DOHH2 (cell line): ENCODE measurements around the gene HCN2.

ENCODE experiments used
- EZH2phosphoT487 ChIP-seq: fragments of 200-600 bp; sonication (generic); IDR thresholded peaks from 2 replicates; pipeline ENCODE4 v1.6.1; 2017; ENCODE audit warnings: borderline replicate concordance, mild to moderate bottlenecking, antibody characterized with exemption, low read length, moderate library complexity, mixed read lengths
- TF ChIP-seq, protein P1 (sequence below): fragments of 200-600 bp; sonication (generic); IDR thresholded peaks from one replicate; pipeline ENCODE4 v1.5.1; 2014; ENCODE audit warnings: antibody characterized with exemption, mild to moderate bottlenecking, low read depth, low read length; ENCODE audit not compliant: poor library complexity, severe bottlenecking

DNA sequence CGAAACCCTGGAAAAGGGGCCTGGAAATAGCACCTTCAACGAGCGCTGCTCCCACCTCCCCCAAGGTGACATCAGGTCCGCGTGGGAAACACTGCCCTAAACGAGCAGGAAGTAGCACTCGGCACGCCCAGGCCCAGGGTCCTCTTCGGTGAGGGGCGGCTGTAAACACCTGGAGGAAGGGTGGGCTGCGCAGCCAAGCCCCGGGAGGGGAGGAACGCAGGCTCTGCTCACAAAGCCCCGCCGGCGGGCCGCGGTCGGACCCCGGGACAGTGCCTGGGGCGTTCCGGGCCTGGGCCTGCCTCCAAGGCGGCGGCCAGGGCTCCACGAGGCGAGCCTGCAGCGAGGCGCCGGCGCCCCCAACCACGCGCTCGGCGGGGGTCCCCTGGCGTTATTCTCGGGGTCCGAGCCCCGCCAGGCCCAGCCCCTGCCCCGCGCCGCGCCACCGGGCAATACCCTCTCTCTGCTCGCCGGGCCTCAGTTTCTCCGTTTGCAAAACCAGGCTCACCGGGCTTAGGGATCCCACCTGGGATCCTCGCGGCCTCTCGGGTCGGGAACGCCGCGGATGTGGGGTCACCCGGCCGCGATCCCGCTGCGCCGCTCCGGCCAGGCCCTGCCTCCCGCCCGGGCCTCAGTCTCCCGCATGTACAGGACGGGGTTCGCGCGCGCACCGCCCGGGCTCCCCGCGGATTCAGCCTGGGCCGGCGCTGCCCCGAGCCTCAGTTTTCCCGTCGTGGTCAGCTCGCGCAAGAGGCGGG lies 72.7 kb downstream of the HCN2 start:
- TF ChIP-seq, protein P1, sequence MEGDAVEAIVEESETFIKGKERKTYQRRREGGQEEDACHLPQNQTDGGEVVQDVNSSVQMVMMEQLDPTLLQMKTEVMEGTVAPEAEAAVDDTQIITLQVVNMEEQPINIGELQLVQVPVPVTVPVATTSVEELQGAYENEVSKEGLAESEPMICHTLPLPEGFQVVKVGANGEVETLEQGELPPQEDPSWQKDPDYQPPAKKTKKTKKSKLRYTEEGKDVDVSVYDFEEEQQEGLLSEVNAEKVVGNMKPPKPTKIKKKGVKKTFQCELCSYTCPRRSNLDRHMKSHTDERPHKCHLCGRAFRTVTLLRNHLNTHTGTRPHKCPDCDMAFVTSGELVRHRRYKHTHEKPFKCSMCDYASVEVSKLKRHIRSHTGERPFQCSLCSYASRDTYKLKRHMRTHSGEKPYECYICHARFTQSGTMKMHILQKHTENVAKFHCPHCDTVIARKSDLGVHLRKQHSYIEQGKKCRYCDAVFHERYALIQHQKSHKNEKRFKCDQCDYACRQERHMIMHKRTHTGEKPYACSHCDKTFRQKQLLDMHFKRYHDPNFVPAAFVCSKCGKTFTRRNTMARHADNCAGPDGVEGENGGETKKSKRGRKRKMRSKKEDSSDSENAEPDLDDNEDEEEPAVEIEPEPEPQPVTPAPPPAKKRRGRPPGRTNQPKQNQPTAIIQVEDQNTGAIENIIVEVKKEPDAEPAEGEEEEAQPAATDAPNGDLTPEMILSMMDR: no peak
- TF ChIP-seq EZH2phosphoT487: no peak
